GM12872 (cell line): ENCODE results near the gene MLC1.

Source experiments
- TF ChIP-seq, protein P1 (sequence below): IDR thresholded peaks from 3 replicates; pipeline ENCODE4 v1.5.1; 2011; ENCODE audit warnings: low read depth, mild to moderate bottlenecking, low read length, moderate library complexity; ENCODE audit not compliant: insufficient read depth

The MLC1 gene

GRCh38 chr22:50119768-50120251 is 34.6 kb upstream of the MLC1 start:
- TF ChIP-seq, protein P1, sequence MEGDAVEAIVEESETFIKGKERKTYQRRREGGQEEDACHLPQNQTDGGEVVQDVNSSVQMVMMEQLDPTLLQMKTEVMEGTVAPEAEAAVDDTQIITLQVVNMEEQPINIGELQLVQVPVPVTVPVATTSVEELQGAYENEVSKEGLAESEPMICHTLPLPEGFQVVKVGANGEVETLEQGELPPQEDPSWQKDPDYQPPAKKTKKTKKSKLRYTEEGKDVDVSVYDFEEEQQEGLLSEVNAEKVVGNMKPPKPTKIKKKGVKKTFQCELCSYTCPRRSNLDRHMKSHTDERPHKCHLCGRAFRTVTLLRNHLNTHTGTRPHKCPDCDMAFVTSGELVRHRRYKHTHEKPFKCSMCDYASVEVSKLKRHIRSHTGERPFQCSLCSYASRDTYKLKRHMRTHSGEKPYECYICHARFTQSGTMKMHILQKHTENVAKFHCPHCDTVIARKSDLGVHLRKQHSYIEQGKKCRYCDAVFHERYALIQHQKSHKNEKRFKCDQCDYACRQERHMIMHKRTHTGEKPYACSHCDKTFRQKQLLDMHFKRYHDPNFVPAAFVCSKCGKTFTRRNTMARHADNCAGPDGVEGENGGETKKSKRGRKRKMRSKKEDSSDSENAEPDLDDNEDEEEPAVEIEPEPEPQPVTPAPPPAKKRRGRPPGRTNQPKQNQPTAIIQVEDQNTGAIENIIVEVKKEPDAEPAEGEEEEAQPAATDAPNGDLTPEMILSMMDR = no peak

- TF ChIP-seq, protein P1 = no peak
Measured at GRCh38 chr22:50119169-50119767, 34.0 kb upstream of the MLC1 start.

DNA sequence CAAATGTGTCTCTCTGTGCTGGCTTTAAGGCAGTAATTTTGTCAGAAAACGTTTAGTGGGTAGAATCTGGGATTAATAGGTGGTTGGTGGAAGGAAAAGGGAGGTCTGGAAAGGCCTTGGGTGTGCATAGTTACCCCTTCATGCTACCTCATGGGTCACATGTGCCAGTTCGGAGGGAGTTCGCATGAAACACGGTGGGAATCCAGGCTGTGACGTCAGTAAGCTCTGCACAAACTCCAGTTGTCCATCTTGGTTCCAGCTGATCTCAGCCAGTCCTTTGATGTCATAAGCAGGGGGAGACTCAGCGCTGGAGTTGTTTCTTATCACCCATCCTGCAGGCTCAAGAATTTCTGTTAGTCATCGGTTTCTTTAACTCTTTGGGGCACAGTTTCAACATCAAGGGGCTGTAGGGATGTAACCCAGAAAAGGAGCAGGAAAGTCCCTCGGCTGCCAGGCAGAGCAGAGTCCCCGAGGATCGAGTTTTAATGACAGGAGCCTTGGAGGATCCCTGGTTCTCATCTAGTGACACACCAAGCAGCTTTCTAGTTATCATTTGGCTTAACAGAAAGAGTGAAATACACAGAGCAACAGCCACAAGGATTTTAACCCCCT is 33.4 kb upstream of the MLC1 start:
- TF ChIP-seq, protein P1 = no peak

DNA sequence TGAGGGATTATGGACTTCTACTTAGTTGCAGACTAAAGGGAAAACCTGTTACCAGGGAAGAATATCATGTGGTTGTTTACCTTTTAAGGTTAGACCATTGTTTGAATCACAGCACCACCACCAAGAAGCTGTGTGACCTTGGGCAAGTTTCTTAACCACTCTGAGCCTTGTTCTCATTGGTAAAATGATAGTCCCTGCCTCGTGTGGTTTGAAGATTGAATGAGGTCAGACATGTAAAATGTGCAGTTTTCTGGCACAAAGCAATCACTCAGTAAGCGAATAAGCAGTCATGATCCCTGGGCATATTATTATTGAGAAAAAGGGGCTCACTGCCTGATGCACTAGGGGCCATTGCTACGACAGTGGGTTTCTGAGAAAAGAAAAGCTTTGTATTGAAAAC is 32.9 kb upstream of the MLC1 start:
- TF ChIP-seq, protein P1 = no peak

- TF ChIP-seq, protein P1 = no peak
Measured at GRCh38 chr22:50117168-50117762, 32.0 kb upstream of the MLC1 start.

DNA sequence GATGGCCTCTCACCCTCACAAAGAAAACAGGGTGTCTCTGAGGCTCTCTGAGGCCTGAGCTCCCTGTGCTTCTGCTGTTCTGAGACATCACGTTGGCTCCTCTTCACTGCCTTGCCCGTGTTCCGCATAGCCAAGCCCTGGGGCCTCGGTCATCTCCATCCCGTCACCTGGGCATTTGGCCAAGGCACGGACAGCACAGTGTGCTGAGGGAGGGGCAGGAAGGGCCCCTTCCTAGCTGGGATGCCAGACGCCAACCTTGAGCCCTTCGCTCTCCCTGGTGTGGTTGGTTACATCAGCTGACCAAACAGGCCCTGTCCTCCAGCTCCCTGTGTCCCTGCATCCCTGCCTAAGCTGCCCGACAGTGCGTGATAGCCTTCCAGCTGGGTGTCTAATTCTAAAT is 30.5 kb upstream of the MLC1 start:
- TF ChIP-seq, protein P1 = no peak

GRCh38 chr22:50114221-50115021 is 29.2 kb upstream of the MLC1 start:
- TF ChIP-seq, protein P1 = no peak
